H1 (cell line): Measurements from ENCODE around the gene ZNF134. TPM values are rescaled to one million over a fixed set of nuclear protein-coding genes. Genes with fewer than 3 reads are reported as not detected.

ENCODE experiments used
- CTCF ChIA-PET: fragments of 300-600 bp; sonication (Branson Sonifier 250); formaldehyde crosslinking; loops from one replicate; lab custom pipeline; 2021; ENCODE audit not compliant: partially characterized antibody; lab: Charles Lee
- POLR2A ChIA-PET: fragments of 300-600 bp; sonication (Branson Sonifier 250); formaldehyde crosslinking; loops from one replicate; lab custom pipeline; 2021; ENCODE audit warnings: inconsistent platforms; ENCODE audit not compliant: partially characterized antibody; lab: Charles Lee
- DNase-seq, 2 experiments: peaks; one replicate each; pipeline versions ENCODE4 v3.0.0 to v3.0.0-alpha.2; 2010 to 2022; ENCODE audit warnings: low spot score in 2 of 2, low read depth in 1 of 2, mixed read lengths in 1 of 2
- FAIRE-seq: peaks from 2 replicates; lab custom pipeline; 2011; peaks lifted over from hg19 to GRCh38; lab: Jason Lieb, UNC
- H2AFZ ChIP-seq: 2 replicates; pipeline ENCODE4 v1.8.1; 2012; ENCODE audit warnings: low read length, inconsistent platforms
- H2AK5ac ChIP-seq: 2 replicates; pipeline ENCODE4 v1.6.1; 2013; ENCODE audit warnings: low read depth, low read length
- H2BK120ac ChIP-seq: replicated peaks from 2 replicates; pipeline ENCODE3; 2013; ENCODE audit warnings: low read depth, low read length, inconsistent platforms
- H2BK12ac ChIP-seq: 2 replicates; pipeline ENCODE4 v1.6.1; 2013; ENCODE audit warnings: low read depth, low read length
- H2BK15ac ChIP-seq: 2 replicates; pipeline ENCODE4 v1.6.1; 2013; ENCODE audit warnings: low read length
- H2BK20ac ChIP-seq: 2 replicates; pipeline ENCODE4 v1.6.1; 2013; ENCODE audit warnings: low read length
- H2BK5ac ChIP-seq: 2 replicates; pipeline ENCODE4 v1.6.1; 2013; ENCODE audit warnings: low read depth, low read length
- H3K14ac ChIP-seq: 2 replicates; pipeline ENCODE4 v1.6.1; 2013; ENCODE audit warnings: inconsistent platforms; ENCODE audit not compliant: insufficient read length
- H3K18ac ChIP-seq: 2 replicates; pipeline ENCODE4 v1.6.1; 2013; ENCODE audit warnings: low read length; ENCODE audit errors: extremely low read depth
- H3K23ac ChIP-seq: 2 replicates; pipeline ENCODE4 v1.6.1; 2013; ENCODE audit warnings: inconsistent platforms; ENCODE audit not compliant: insufficient read length
- H3K23me2 ChIP-seq: 2 replicates; pipeline ENCODE4 v1.6.1; 2013; ENCODE audit warnings: low read depth, low read length
- H3K27ac ChIP-seq: 2 replicates; pipeline ENCODE4 v1.6.1; 2011; ENCODE audit warnings: low read depth, low read length, inconsistent platforms
- H3K27me3 ChIP-seq, 4 experiments: replicated peaks in 1 of 4; 1 replicate in 1 of 4; 2 replicates in 3 of 4; pipeline versions ENCODE4 v1.6.1 to v1.8.1; 2011 to 2013; ENCODE audit warnings: low read length in 3 of 4, mild to moderate bottlenecking in 3 of 4, inconsistent platforms in 2 of 4, mixed read lengths in 2 of 4, moderate library complexity in 1 of 4; ENCODE audit not compliant: control insufficient read depth in 3 of 4, insufficient read depth in 3 of 4; ENCODE audit errors: extremely low read depth in 1 of 4
- H3K36me3 ChIP-seq, 4 experiments: 2 replicates each; pipeline versions ENCODE4 v1.6.1 to v1.8.1; 2011 to 2013; ENCODE audit warnings: mild to moderate bottlenecking in 4 of 4, low read length in 3 of 4, moderate library complexity in 2 of 4, control low read depth in 1 of 4, inconsistent platforms in 1 of 4; ENCODE audit not compliant: insufficient read depth in 4 of 4, control insufficient read depth in 2 of 4
- H3K4ac ChIP-seq: replicated peaks from 2 replicates; pipeline ENCODE3; 2013; ENCODE audit warnings: low read length, low read depth, mixed read lengths, inconsistent platforms; ENCODE audit not compliant: insufficient read length
- H3K4me1 ChIP-seq, 4 experiments: replicated peaks in 1 of 4; 1 replicate in 1 of 4; 2 replicates in 3 of 4; pipeline versions ENCODE4 v1.6.1 to v1.8.1; 2011 to 2013; ENCODE audit warnings: low read length in 3 of 4, inconsistent platforms in 2 of 4, mixed read lengths in 1 of 4; ENCODE audit not compliant: insufficient read depth in 4 of 4, control insufficient read depth in 3 of 4
- H3K4me2 ChIP-seq, 2 experiments: 2 replicates each; pipeline versions ENCODE4 v1.6.1 to v1.8.1; 2011 to 2013; ENCODE audit warnings: low read depth in 2 of 2, low read length in 2 of 2, control low read depth in 1 of 2, inconsistent platforms in 1 of 2, mild to moderate bottlenecking in 1 of 2; ENCODE audit not compliant: insufficient read depth in 1 of 2
- H3K4me3 ChIP-seq, 4 experiments: fragments of 200-600, 300-600 bp in 1 of 4; sonication (generic), shearing (Covaris generic), sonication (Bioruptor Twin) in 1 of 4; 2 replicates each; pipeline versions ENCODE4 v1.5.1 to v1.8.1; 2011 to 2016; ENCODE audit warnings: low read length in 4 of 4, low read depth in 3 of 4, control low read depth in 2 of 4, inconsistent platforms in 2 of 4, mild to moderate bottlenecking in 2 of 4, mixed read lengths in 1 of 4, moderate library complexity in 1 of 4; ENCODE audit not compliant: insufficient read depth in 2 of 4; ENCODE audit errors: extremely low read depth in 1 of 4
- H3K56ac ChIP-seq: replicated peaks from 2 replicates; pipeline ENCODE3; 2013; ENCODE audit warnings: low read depth, mild to moderate bottlenecking, mixed read lengths, low read length, inconsistent platforms; ENCODE audit not compliant: insufficient read length
- H3K79me1 ChIP-seq: 2 replicates; pipeline ENCODE4 v1.6.1; 2013; ENCODE audit warnings: low read depth, low read length, control low read depth
- H3K79me2 ChIP-seq, 2 experiments: 2 replicates each; pipeline versions ENCODE4 v1.6.1 to v1.8.1; 2012 to 2013; ENCODE audit warnings: low read length in 2 of 2, mild to moderate bottlenecking in 2 of 2, inconsistent platforms in 1 of 2; ENCODE audit not compliant: insufficient read depth in 2 of 2, control insufficient read depth in 1 of 2
- H3K9ac ChIP-seq, 4 experiments: replicated peaks in 1 of 4; 1 replicate in 1 of 4; 2 replicates in 3 of 4; pipeline versions ENCODE4 v1.6.1 to v1.8.1; 2011 to 2013; ENCODE audit warnings: low read depth in 3 of 4, low read length in 3 of 4, control low read depth in 2 of 4, mild to moderate bottlenecking in 2 of 4, moderate library complexity in 2 of 4, inconsistent platforms in 1 of 4; ENCODE audit errors: extremely low read depth in 1 of 4
- H3K9me3 ChIP-seq, 2 experiments: 2 replicates each; pipeline versions ENCODE4 v1.6.1 to v1.8.1; 2012 to 2013; ENCODE audit warnings: mild to moderate bottlenecking in 2 of 2, moderate library complexity in 2 of 2, control low read depth in 1 of 2, inconsistent platforms in 1 of 2, low read depth in 1 of 2, low read length in 1 of 2, mixed read lengths in 1 of 2; ENCODE audit not compliant: insufficient read depth in 2 of 2
- H4K20me1 ChIP-seq, 2 experiments: replicated peaks in 1 of 2; 2 replicates each; pipeline versions ENCODE3 to v1.8.1; 2011 to 2013; ENCODE audit warnings: inconsistent platforms in 2 of 2, low read length in 2 of 2, mild to moderate bottlenecking in 1 of 2; ENCODE audit not compliant: insufficient read depth in 2 of 2, control insufficient read depth in 1 of 2
- H4K5ac ChIP-seq: 2 replicates; pipeline ENCODE4 v1.6.1; 2013; ENCODE audit warnings: low read length, low read depth, mixed read lengths, inconsistent platforms; ENCODE audit not compliant: insufficient read length
- H4K8ac ChIP-seq: 2 replicates; pipeline ENCODE4 v1.8.0; 2013; ENCODE audit warnings: mild to moderate bottlenecking, moderate library complexity, low read length, inconsistent platforms; ENCODE audit not compliant: insufficient read depth; ENCODE audit errors: extremely low read depth
- H4K91ac ChIP-seq: replicated peaks from 2 replicates; pipeline ENCODE3; 2013; ENCODE audit warnings: low read length, mixed read lengths, inconsistent platforms; ENCODE audit not compliant: insufficient read length
- BCL11A ChIP-seq, 2 experiments: IDR thresholded peaks; one replicate each; pipeline ENCODE4 v1.6.1; 2011; ENCODE audit warnings: low read depth in 2 of 2, low read length in 2 of 2, mild to moderate bottlenecking in 2 of 2
- BRCA1 ChIP-seq: IDR thresholded peaks from 2 replicates; pipeline ENCODE4 v1.6.1; 2012; ENCODE audit warnings: low read depth, low read length, improper control_type of control experiment
- RFX5 ChIP-seq: IDR thresholded peaks from 2 replicates; pipeline ENCODE4 v1.6.1; 2011; ENCODE audit warnings: low read depth, low read length, improper control_type of control experiment, borderline replicate concordance
- USF2 ChIP-seq: IDR thresholded peaks from 2 replicates; pipeline ENCODE4 v1.6.1; 2011; ENCODE audit warnings: low read length, improper control_type of control experiment
- WGBS, 2 experiments: shearing (Covaris generic) in 1 of 2; methylation state at CpG; one replicate each; pipeline versions ENCODE4 v1.1.6 to v1.1.7; 2013 to 2015; ENCODE audit warnings: low lambda C conversion rate in 2 of 2, mixed read lengths in 2 of 2, inconsistent platforms in 1 of 2, low coverage in 1 of 2, missing lambda C conversion rate in 1 of 2; ENCODE audit not compliant: insufficient replicate concordance in 2 of 2, insufficient coverage in 1 of 2, insufficient read length in 1 of 2; ENCODE audit errors: extremely low coverage in 1 of 2, missing lambda C conversion rate in 1 of 2; 5-methylcytosine and 5-hydroxymethylcytosine counted together
- polyA plus RNA-seq, 7 experiments: library from polyadenylated mRNA; depleted of rRNA in 3 of 7; stranded (reverse) in 5 of 7; unstranded in 2 of 7; fragments of >200 nt in 5 of 7; fragments of 200-250 nt in 2 of 7; gene quantifications; 1 replicate in 5 of 7; 2 replicates in 1 of 7; 4 replicates in 1 of 7; pipeline versions ENCODE4 v1.2.1 to v1.2.3, GENCODE V29; 2011 to 2013; ENCODE audit warnings: missing spikeins in 2 of 7, mixed read lengths in 2 of 7
- total RNA-seq: library from RNA; stranded (reverse); fragmentation: NEBNext Ultra II Directional; extraction: Animal tissue kit (Norgen Biotek cat#: 25700); gene quantifications from 2 replicates; pipeline ENCODE4 v1.2.1, GENCODE V29; 2021

The ZNF134 gene
- total and polyA plus RNA-seq, 2 of the 8 experiments (the other 6 are each of a cell fraction or from before 2014, with no cell fraction given), result 16.6 to 54.6 TPM

GRCh38 chr19:57566396-57567265 lies 47.4 kb upstream of the ZNF134 start:
- no peak overlapping the region for H3K4ac ChIP-seq
- no peak overlapping the region for H3K23ac ChIP-seq
- H3K9ac ChIP-seq, result no peak overlapping the region
- 63% methylated on average over 6 of the region's 7 CpGs; no CpG with 5 or more reads in 1 of the 2 experiments for WGBS, 2 experiments
- no peak overlapping the region for H3K56ac ChIP-seq
- H2BK20ac ChIP-seq, result no peak overlapping the region
- no peak overlapping the region for H2BK5ac ChIP-seq
- H3K79me2 ChIP-seq, result no peaks in the 10 kb centered on the region
- no peak overlapping the region for H4K8ac ChIP-seq
- no peak overlapping the region for H4K91ac ChIP-seq
- no peak overlapping the region for H3K14ac ChIP-seq
- FAIRE-seq (no peak), DNase-seq (no peak)
- no peak overlapping the region for H3K18ac ChIP-seq
- peaks cover 69 to 90% of the 10 kb centered on the region in 2 experiments for H3K9me3 ChIP-seq
- no peak overlapping the region for H4K5ac ChIP-seq
- H3K23me2 ChIP-seq, result no peaks in the 10 kb centered on the region
- H3K4me2 ChIP-seq, result no peak overlapping the region
- H2BK15ac ChIP-seq, result no peak overlapping the region
- peaks cover 0 to 13% (median 6%) of the 10 kb centered on the region in 4 experiments; a peak in 6 of 8 replicates for H3K36me3 ChIP-seq
- ChIA-PET CTCF (no interaction called here), POLR2A (interaction anchor here (0.8 kb wide), 1 partner anchor 11 kb away, joined by 3 read pairs; no protein-coding TSS in a partner anchor)
- no peak overlapping the region for H2AK5ac ChIP-seq
- H2AFZ ChIP-seq, result no peak overlapping the region
- no peak overlapping the region for H2BK120ac ChIP-seq
- H3K4me3 ChIP-seq, result no peak overlapping the region
- no peak overlapping the region for H2BK12ac ChIP-seq
- H3K27me3 ChIP-seq, result no peaks in the 10 kb centered on the region
- no peaks in the 10 kb centered on the region for H3K79me1 ChIP-seq
- H3K27ac ChIP-seq, result no peak overlapping the region
- no peaks in the 10 kb centered on the region for H3K4me1 ChIP-seq
- no peaks in the 10 kb centered on the region for H4K20me1 ChIP-seq
- TF ChIP-seq BRCA1, result no peak
- TF ChIP-seq USF2, result no peak
- TF ChIP-seq BCL11A (IDR thresholded peaks at IDR 0.05; ENCODE audit: low read depth in 2 of 2, low read length in 2 of 2), result no peak
- TF ChIP-seq RFX5, result no peak
